WERI-Rb-1 (cell line): ENCODE measurements around the gene BICDL1.

Source experiments
- DNase-seq: peaks from one replicate; pipeline ENCODE4 v3.0.0-alpha.2; 2020
- H3K27ac ChIP-seq: fragments of 250-450 bp; sonication (Bioruptor Pico); 2 replicates; pipeline ENCODE4 v1.5.1; 2020; ENCODE audit warnings: mild to moderate bottlenecking, moderate library complexity
- H3K27me3 ChIP-seq: fragments of 250-450 bp; sonication (Bioruptor Pico); 2 replicates; pipeline ENCODE4 v1.5.1; 2021; ENCODE audit warnings: mild to moderate bottlenecking, low read depth, moderate library complexity; ENCODE audit not compliant: insufficient read depth, severe bottlenecking
- H3K36me3 ChIP-seq: fragments of 250-450 bp; sonication (Bioruptor Pico); 2 replicates; pipeline ENCODE4 v1.5.1; 2020; ENCODE audit warnings: mild to moderate bottlenecking, moderate library complexity
- H3K4me3 ChIP-seq: 2 replicates; pipeline ENCODE4 v1.5.1; 2011; ENCODE audit warnings: low read depth, mild to moderate bottlenecking, control low read depth, low read length
- H3K9me3 ChIP-seq: fragments of 250-450 bp; sonication (Bioruptor Pico); 2 replicates; pipeline ENCODE4 v1.5.1; 2021; ENCODE audit warnings: mild to moderate bottlenecking, moderate library complexity; ENCODE audit not compliant: severe bottlenecking
- TF ChIP-seq, protein P1 (sequence below): IDR thresholded peaks from 2 replicates; pipeline ENCODE4 v1.5.1; 2011; ENCODE audit warnings: low read depth, mild to moderate bottlenecking, control low read depth, inconsistent platforms, low read length

BICDL1 gene

DNA sequence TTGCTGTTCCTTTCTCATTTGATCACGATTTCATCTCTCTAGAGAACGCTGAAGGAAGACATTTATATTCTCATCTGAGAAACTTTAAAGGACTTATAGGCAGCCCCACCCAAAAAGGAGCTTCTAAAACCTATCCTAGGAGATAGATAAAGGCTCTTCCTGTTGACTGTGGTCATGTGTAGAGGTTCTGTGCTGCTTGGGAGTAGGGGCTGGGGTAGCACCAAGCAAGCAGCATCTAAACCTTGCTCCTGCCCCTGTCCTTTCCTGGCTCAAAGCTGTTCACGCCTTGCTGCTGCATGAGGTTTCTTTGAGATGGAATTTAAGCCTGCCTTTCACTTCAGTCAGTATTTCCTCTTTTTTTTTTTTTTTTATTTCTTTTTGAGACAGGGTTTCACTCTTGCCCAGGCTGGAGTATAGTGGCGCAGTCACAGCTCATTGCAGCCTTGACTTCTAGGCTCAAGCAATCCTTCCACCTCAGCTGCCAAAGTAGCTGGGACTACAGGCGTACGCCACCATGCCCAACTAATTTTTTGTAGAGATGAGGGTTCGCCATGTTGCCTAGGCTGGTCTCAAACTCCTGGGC is 86.1 kb downstream of the BICDL1 start:
- TF ChIP-seq, protein P1, sequence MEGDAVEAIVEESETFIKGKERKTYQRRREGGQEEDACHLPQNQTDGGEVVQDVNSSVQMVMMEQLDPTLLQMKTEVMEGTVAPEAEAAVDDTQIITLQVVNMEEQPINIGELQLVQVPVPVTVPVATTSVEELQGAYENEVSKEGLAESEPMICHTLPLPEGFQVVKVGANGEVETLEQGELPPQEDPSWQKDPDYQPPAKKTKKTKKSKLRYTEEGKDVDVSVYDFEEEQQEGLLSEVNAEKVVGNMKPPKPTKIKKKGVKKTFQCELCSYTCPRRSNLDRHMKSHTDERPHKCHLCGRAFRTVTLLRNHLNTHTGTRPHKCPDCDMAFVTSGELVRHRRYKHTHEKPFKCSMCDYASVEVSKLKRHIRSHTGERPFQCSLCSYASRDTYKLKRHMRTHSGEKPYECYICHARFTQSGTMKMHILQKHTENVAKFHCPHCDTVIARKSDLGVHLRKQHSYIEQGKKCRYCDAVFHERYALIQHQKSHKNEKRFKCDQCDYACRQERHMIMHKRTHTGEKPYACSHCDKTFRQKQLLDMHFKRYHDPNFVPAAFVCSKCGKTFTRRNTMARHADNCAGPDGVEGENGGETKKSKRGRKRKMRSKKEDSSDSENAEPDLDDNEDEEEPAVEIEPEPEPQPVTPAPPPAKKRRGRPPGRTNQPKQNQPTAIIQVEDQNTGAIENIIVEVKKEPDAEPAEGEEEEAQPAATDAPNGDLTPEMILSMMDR: no peak
- Histone ChIP-seq H3K27me3 (no peaks in the 10 kb centered on the region), H3K9me3 (no peaks in the 10 kb centered on the region), H3K36me3 (peaks cover 16% of the 10 kb centered on the region), H3K4me3 (no peak overlapping the region), H3K27ac (no peak overlapping the region)
- no peak for DNase-seq

DNA sequence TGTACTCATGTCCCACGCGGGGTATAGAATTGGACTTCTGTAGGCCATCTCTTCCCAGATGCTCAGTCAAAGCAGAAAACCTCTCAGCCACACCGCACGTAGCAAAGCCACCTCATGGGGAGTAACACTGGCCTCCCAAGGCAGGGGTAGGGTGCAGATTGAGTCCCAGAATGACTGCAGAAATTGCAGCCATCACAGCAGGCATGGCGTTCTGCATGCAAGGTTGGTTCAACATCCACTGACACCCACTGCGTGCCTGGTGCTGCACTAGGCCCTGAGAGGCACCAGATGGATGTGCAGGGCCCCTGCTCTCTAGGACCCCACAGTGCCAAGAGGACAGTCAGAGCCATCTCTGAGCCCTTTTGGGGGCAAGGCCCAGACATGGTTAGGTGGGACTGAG is 87.6 kb downstream of the BICDL1 start:
- no peaks in the 10 kb centered on the region for H3K27me3 ChIP-seq
- no peak overlapping the region for H3K27ac ChIP-seq
- TF ChIP-seq, protein P1: no peak
- H3K36me3 ChIP-seq: peaks cover 16% of the 10 kb centered on the region
- H3K4me3 ChIP-seq: no peak overlapping the region
- no peak for DNase-seq
- H3K9me3 ChIP-seq: no peaks in the 10 kb centered on the region

DNA sequence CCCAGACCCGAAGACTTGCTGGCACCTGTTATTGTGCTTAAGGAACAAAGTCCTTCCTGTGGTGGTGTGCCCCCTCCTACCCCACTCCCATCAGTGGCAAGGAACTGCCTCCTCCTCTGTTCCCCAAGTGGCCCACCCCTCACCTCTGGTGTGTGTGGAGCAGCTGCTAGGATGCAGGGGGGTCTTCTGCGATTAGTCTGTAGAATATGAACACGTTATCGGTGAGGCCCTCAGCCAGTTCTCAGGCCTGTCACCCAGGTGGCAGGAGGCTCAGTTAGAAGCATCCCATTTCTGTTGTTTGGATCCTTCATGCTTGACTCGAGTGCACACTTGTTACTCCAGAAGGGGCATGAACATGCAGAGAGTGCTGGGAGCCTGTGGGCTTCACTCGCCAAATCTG is 88.2 kb downstream of the BICDL1 start:
- Histone ChIP-seq H3K36me3 (peaks cover 22% of the 10 kb centered on the region), H3K4me3 (no peak overlapping the region), H3K9me3 (no peaks in the 10 kb centered on the region), H3K27ac (no peak overlapping the region), H3K27me3 (no peaks in the 10 kb centered on the region)
- no peak for DNase-seq
- TF ChIP-seq, protein P1: no peak

DNA sequence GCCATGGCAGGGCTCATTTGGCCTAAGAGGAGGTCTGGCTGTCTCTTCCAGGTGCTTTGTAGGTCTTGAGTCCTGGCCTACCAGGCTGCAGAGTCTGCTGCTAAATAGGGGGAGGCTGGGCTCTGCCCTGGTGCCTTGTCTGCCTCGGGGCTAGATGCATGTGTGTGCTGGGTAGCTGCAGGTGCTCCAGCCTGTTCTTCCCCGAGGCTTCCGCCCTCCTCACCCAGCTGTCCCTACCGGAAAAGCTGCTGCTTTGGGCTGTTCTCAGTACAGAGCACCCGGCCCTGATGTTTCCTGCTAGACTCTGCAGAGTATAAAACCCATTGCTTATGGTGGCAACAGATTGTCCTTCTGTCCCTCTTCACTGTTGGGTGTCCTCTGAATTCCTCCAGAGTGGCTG is 89.8 kb downstream of the BICDL1 start:
- Histone ChIP-seq H3K27ac (no peak overlapping the region), H3K9me3 (no peaks in the 10 kb centered on the region), H3K36me3 (peaks cover 19% of the 10 kb centered on the region), H3K27me3 (no peaks in the 10 kb centered on the region), H3K4me3 (no peak overlapping the region)
- TF ChIP-seq, protein P1: no peak
- DNase-seq: no peak

DNA sequence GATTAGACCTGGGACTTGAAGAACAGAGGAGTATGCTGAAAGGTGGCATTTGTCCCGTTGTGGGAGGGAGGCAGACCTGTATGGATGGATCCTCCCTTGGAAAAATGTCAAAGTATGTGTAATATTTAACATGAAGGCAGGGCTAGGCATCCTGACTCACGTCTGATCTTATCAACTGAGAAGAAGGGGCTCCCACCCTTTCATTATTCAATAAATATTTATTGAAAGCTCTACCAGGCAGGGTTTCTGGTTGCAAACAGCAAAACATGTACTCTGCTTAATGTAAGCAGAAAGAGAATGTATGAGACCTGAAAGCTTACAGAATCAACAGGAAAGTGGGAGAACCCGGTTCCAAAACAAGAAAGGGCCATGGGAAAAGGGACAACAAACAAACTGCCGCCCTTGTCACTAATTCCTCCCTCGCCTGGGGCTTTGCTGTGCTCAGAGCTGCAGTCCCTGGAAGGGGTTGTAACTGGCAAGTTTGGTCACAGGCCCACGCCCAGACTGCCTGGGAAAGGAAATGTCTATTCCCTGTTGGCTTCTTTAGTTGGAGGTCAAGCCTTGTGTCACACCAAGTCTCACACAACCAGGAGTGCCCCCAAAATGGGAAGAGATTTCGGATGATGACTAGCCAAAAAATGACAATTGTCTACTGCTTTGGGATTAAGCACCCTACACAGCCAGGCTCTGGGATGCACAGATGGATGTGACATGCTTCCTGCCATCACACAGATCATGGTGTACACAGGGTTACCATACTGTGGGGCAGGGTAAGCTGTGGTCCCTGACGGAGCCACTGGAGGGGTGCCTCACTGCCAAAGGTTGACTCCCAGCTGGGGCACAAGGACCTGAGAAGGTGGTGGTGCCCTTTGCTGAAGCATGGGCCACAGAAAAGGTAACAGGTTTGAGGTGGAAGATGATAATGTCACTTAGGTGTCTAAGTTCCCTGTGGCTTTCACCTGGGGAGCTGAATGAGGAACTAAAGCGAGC is 90.7 kb downstream of the BICDL1 start:
- TF ChIP-seq, protein P1: no peak
- H3K27me3 ChIP-seq: no peaks in the 10 kb centered on the region
- H3K36me3 ChIP-seq: peaks cover 24% of the 10 kb centered on the region
- H3K27ac ChIP-seq: no peak overlapping the region
- H3K9me3 ChIP-seq: no peaks in the 10 kb centered on the region
- DNase-seq: no peak
- no peak overlapping the region for H3K4me3 ChIP-seq
